Measurements from ENCODE around the gene KLF6.

DNA sequence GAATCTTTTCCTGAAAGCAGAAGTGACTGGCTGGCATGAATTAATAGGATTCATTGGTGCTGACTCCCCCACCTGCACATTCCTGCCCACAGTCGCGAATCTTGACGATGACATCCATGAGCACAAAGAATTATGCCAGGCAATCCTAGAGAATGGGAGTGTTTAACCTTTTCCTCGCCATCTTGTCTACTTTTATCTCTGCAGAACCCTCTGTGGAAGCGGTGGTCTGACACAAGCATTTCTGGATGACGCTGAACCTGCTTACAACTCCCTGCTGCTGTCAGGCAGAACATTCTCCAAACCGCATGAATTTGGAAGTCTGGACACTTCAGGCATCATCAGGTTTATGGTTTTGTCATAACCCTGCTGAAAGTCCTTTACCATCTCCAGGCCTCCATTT lies 36.5 kb downstream of the KLF6 start:
- TF ChIP-seq, protein P1, sequence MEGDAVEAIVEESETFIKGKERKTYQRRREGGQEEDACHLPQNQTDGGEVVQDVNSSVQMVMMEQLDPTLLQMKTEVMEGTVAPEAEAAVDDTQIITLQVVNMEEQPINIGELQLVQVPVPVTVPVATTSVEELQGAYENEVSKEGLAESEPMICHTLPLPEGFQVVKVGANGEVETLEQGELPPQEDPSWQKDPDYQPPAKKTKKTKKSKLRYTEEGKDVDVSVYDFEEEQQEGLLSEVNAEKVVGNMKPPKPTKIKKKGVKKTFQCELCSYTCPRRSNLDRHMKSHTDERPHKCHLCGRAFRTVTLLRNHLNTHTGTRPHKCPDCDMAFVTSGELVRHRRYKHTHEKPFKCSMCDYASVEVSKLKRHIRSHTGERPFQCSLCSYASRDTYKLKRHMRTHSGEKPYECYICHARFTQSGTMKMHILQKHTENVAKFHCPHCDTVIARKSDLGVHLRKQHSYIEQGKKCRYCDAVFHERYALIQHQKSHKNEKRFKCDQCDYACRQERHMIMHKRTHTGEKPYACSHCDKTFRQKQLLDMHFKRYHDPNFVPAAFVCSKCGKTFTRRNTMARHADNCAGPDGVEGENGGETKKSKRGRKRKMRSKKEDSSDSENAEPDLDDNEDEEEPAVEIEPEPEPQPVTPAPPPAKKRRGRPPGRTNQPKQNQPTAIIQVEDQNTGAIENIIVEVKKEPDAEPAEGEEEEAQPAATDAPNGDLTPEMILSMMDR (conservative IDR thresholded peaks at IDR 0.05 in 1 of 2, IDR thresholded peaks at IDR 0.05 in 1 of 2; ENCODE audit: extremely low read depth in 1 of 2, insufficient read depth in 1 of 2, low read depth in 1 of 2, low read length in 2 of 2), result no peak
- TF ChIP-seq EZH2 (IDR thresholded peaks at IDR 0.05; ENCODE audit: borderline replicate concordance, low read length), result no peak
